ENCODE data around the gene CNPY4.

Gene CNPY4, protein sequence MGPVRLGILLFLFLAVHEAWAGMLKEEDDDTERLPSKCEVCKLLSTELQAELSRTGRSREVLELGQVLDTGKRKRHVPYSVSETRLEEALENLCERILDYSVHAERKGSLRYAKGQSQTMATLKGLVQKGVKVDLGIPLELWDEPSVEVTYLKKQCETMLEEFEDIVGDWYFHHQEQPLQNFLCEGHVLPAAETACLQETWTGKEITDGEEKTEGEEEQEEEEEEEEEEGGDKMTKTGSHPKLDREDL

DNA sequence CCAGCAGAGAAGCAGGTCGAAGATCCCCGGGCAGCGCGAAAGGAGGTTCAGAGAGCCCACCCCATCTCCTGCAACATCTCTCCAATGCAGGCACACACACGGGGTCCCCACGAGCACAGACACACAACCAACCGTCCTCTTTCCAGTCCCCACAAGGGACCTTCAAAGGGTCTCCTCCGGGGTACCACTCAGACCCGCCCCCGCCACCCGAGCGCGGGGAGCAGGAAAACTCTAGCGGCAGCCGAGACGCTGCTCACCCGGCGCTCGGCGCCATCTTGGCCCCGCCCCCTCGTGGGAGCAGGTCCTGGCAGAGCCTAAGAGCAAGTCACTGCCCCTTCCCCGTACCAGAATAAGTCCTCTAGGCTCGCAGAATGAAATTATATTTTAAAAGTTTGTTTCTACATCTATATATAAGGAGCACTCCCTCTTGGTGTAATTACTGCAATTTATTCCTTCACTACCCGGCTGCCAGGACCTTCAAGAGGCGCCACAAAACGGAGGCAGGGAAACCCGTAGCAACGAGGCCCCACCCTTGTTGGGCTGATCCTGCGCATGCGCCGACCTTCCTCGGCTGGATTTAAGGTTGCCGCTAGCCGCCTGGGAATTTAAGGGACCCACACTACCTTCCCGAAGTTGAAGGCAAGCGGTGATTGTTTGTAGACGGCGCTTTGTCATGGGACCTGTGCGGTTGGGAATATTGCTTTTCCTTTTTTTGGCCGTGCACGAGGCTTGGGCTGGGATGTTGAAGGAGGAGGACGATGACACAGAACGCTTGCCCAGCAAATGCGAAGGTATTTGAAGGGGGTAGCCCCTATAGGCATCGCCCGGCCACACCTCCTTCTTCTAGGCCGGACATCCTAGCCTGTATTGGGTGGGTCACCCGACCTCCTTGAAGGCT is at the start of gene CNPY4, which contains the start of gene TAF6:
TSS of gene CNPY4 (plus strand) at position 563 of the 898 bp plus-strand sequence. CDS start at position 674, 111 bp downstream.
TSS of gene TAF6 (minus strand) at position 287 of the 898 bp plus-strand sequence. CDS start 5,149 bp downstream, outside the sequence.
- FAIRE-seq: no peak

DNA sequence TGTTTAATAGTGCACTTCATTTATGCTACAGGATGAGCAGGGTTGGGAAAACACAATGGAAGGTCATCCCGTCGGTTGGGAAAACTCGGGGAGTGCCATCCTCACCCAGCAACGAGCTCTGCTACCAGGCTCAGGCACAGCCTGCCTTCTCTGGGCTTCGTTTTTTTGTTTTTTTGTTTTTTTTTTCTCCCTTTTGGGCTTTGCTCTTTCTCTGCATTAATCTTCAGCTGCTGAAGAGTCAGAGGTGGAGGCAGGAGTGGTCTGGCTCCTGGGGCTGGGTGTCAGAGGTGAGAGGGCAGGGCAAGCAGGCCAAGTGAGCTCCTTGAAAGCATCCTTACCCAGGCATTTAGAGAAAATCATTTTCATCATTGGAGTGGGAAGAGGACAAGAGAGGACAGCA is 49.4 kb upstream of the CNPY4 start:
- FAIRE-seq: no peak

DNA sequence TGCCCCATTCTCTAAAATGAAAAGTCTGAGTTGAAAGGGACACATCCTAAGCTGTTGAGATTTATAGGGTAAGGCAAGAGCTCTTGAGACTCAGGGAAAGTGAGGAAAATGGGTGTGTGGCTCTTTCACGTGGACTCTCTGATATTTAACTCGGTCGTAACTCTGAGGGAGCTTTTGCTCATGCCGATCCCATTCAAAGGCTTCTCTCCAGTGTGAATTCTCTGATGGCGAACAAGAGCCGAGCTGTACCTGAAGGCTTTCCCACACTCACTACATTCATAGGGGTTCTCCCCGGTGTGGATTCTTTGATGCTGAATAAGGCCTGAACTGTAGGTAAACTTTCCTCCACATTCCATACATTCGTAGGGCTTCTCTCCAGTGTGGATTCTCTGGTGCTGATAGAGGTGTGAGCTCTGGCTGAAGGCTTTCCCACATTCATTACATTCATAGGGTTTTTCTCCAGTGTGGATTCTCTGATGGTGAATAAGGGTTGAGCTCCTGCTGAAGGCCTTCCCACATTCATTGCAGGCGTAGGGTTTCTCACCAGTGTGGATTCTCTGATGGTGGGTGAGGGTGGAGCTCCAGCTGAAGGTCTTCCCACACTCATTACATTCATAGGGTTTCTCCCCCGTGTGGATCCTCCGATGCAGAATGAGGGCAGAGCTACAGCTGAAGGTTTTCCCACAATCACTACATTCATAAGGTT is 48.3 kb upstream of the CNPY4 start:
- FAIRE-seq: no peak

DNA sequence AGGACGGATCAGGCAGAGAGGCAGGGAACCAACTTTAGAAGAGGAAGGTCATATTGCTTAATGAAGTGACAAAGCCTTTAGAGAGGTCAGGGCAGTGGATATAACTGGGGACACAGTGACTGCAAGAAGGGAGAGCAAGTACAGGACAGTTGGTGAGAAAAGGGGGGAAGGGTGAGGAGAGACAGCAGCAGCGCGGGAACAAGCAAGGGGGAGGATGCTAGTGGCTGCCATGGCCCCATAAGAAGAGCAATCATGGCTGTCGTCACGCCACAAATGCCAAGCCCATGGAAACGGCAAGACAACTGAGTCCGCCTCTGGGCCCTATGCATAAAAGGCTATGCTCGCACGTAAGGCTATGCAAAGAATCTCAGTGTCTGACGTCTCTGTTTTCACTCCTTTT is 47.0 kb upstream of the CNPY4 start:
- FAIRE-seq: no peak

DNA sequence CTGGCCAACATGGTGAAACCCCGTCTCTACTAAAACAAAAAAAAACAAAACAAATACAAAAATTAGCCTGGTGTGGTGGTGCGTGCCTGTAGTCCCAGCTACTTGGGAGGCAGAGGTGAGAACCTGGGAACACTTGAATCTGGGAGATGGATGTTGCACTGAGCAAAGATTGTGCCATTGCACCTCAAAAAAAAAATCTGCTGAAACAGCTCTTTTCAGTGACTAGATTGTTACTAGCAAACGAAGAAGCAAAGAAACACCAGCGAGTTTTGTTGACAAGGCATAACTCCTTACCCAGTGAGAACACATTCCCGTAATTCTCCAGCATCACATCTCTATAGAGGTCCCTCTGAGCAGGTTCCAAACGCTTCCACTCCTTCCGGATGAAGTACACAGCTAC is 44.6 kb upstream of the CNPY4 start:
- FAIRE-seq: no peak

DNA sequence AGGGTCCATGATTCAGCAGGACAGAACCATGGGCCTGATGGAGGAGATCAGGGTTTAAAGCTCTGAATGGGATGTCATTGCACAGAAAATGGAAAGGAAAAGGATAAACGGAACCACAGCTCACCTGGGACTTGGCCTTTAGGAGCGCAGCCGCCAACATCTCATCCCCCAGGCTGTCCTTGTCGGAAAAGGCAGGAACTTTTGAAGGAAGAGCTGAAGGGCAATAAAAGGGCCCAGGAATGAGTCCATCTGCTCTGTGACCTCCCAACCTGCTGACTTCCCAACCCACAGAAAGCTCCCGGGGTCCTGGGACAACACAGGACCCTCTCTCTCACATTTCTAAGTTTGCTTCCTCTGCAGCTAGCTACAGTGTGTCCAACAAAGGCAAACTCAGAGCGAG is 44.0 kb upstream of the CNPY4 start:
- no peak for FAIRE-seq

DNA sequence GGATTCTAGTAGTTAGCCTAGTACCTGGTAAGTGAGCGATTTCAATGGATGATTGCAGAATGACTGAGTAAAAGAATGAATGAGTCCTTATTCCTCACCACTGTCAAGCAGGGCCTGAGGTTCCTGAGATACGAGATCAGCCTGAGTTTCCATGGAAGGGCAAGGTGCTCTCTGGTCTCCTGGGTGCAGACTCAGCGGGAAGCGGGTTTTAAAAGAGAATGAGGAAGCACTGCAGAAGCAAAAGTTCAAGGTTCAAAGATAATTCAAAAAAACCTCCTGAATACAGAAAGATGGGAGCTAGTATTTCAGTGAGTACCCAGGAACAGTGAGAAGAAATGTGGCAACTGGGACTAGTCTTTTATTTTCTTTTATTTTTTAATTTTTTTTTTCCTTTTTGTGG is 42.2 kb upstream of the CNPY4 start:
- FAIRE-seq: no peak

DNA sequence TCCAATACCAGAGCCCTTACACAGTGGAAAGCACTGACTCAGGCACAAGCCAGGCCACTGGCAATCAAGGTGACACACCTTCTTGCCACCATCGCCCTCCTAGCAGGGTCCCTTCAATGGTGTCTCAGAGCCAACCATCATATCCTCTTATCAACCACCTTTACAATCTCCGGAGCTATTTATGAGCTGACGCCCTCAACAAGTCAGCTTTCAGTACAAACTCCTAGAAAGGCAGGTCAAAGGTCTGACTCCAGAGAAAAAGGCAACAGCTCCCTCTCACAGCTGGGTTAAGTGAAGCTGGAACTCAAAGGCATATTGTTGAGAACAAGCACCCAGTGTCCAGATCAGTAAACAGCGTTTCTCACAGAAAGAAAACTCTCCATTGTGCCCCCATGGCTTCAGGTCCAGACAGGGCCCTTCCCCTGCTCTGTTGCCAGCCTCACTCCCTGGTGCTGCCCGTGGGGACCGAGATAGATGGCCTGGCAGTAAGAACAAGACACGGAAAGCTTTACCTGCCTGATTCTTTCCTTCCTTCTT is 40.3 kb upstream of the CNPY4 start:
- FAIRE-seq: no peak

DNA sequence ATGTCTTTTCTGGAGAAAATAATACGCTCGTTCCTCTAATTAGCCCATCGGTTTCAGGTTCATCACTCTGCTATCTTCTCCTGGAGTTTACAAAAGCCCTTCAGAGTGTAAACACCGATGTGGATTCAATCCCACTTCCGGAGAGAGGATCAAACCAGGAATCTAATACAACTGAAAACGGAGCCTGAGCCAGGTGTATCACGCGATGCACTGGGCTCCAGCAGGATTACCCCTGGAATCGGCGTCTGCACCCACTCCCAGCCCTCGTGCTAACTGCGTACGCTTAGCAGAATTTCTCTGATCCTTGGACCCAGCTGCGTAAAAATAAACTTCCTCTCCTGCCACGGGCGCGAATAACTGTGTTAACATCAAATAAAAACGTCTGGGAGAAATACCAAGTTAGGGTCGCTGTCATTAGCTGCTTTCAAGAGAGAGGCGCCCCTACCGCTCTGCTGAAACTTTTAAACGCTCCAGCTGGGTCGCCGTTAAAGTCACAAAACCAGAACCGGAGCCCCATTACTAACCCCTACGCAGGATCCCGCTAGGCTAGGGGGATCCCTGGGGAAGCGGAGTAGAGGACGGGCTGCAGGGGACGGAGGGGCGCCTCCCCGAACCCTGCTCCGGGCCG is 38.4 kb upstream of the CNPY4 start:
- FAIRE-seq: no peak

DNA sequence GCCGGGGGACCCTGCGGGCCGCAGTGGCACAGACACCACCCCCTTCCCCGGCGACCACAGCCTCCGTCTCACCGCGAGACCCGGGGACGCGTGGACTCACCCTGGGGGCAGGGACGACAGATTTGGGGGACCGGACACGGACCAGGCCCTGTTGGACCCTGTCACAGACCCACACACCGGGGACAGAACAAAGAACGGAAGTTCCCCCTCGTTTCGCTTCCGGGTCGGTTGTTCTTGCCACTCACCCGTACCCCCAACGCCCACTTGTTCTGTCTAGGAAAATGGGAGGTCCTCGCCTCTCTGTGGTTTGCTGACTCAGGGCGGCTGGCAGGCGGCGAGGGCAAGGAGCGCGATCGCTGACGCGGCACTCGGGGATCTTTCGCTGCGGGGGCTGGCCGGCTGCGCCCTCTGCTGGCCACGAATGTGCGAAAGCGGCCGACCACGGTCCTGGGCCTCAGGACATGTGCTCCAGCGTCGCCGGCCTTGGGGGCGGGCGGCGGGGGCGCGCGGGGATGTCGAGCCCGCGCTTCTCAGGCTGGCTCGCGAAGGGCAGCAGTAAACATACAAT is 37.8 kb upstream of the CNPY4 start, which contains the start of gene ZNF3:
TSS of gene ZNF3 (minus strand) at position 189 of the 568 bp plus-strand sequence. CDS start 4,366 bp downstream, outside the sequence.
- FAIRE-seq: peak; percentile 84

DNA sequence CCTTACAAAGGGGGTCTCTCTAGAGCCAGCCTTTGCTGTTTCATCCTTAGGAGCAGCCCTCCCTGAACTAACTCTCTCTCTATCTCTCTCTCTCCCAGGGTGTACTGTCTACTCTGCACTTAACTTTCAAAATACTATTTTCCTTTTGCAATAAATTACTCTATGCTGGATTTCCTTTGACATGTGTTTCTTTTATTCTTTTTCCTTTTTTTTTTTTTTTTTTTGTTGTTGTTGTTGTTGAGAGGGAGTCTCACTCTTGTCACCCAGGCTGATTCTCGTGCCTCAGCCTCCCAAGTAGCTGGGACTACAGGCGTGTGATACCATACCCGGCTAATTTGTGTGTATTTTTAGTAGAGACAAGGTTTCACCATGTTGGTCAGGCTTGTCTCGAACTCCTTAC is 36.5 kb upstream of the CNPY4 start:
- no peak for FAIRE-seq

DNA sequence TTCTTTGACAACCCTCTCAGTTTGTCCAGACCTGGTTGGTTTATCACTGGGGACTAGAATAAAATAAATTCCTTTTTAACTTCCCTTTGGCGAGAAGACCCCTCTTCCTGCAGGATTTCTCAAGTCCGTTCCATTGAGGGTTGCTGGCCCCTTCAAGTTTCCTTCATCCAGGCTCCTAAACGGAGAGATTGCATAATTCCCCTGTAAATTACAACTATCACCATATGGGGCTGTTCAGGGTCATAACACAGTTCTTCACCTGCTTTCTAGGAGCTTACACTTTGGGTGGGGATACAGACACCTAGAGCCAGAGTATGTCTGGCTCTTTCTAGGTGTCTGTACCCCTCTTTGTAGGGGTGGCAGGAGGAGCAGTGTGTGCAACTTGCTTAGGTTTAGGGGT is 33.9 kb upstream of the CNPY4 start:
- FAIRE-seq: no peak

DNA sequence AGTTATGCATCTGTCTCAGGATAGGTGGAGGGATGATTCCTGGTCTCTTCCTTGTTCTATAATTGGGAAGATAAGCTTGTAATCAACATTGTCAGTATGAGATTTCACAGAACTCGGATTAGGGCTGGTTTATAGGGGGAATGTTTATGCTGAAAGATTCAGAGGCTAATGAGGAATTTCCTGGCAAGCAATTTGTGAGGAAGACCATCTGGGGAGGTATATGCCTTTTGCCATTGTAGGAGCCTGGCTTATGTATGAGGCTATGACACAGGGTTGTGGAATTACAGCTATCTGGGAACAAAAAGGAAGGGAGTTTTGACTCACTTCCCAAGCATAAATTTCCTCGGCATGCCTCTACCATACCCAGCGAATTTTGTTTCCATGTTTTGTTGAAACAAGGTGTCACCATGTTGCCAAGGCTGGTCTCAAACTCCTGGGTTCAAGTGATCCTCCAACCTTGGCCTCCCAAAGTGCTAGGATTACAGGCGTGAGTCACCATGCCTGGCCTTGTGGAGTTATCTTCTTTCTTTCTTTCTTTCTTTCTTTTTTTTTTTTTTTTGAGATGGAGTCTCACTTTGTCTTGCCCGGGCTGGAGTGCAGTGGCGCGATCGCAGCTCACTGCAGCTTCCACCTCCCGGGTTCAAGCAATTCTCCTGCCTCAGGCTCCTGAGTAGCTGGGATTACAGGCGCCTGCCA is 32.2 kb upstream of the CNPY4 start:
- FAIRE-seq: peak; percentile 41

DNA sequence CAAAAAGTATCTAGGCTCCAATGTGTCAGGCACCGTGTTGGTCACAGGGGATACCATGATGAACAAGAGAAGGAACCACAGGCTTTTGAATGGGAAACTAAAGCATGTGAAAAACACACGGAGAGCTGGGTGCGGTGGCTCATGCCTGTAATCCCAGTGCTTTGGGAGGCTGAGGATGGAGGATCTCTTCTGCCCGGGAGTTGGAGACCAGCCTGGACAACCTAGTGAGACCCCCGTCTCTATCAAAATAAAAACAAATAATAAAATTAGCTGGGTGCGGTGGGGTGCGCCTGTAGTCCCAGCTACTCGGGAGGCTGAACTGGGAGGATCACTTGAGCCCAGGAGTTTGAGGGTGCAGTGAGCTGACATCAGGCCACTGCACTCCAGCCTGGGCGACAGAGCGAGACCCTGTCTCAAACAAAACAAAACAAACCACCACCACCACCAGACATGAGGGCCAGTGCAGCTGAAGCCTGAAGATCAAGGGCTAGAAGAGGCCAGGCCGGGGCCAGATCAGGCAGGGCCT is 31.3 kb upstream of the CNPY4 start:
- no peak for FAIRE-seq

DNA sequence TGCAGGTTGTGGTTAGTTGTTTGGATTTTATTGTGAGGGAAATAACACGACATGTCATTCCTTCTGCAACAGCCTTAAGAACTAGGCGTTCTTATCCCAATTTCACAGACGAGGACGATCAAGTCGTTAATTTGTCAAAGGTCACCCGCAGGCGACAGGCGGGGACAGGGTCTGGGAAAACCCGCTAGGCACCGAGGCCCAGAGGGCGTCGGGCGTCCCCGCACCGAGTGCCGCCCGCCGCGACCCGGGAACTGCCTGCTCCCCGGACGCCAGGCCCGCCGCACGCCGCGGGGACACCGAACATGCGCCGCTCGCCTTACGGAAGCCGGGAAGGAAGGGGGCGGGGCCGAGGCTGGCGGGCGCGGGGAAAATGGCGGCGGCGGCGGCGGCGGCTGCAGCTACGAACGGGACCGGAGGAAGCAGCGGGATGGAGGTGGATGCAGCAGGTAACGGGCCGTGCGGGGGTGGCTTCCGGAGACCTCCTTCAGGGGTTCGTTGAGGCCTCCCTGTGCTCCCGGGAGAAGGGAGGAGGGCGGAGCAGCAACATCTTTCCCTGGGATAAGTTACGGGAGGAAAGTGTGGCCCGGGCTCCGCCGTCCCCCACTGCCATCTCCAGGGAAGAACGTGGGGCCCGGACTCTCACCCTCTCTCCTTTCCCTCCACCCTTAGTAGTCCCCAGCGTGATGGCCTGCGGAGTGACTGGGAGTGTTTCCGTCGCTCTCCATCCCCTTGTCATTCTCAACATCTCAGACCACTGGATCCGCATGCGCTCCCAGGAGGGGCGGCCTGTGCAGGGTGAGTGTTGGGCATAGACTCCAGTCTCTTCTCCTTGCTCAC is 30.6 kb upstream of the CNPY4 start, which contains the start of gene COPS6:
TSS of gene COPS6 (plus strand) at position 349 of the 837 bp plus-strand sequence. CDS start at position 371, 22 bp downstream.
- FAIRE-seq: no peak

DNA sequence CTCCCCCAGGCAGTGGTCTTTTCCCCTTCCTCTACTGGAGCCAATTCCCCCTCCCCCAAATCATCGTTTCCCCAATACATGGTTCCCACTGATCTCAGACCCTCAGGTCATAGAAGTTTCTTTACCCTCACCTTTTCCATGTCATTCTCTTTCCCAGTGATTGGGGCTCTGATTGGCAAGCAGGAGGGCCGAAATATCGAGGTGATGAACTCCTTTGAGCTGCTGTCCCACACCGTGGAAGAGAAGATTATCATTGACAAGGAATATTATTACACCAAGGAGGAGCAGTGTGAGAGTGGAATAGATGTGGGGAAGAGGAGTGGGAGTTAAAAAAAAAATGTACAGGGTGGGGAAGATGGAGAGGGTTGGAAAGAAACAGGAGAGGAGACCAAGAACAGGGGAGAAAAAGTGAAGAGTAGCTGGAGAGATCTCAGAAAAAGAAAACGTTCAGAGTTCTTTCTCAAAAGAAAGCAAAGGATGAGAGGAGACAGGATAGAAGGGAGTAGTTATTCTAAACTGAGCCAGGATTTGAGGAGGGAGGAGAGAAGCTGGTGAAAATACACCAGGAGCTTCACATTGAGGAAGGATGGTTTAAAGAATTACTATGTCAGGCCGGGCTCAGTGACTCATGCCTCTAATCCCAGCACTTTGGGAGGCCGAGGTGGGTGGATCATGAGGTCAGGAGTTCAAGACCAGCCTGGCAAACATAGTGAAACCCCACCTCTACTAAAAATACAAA is 29.8 kb upstream of the CNPY4 start:
- FAIRE-seq: no peak

DNA sequence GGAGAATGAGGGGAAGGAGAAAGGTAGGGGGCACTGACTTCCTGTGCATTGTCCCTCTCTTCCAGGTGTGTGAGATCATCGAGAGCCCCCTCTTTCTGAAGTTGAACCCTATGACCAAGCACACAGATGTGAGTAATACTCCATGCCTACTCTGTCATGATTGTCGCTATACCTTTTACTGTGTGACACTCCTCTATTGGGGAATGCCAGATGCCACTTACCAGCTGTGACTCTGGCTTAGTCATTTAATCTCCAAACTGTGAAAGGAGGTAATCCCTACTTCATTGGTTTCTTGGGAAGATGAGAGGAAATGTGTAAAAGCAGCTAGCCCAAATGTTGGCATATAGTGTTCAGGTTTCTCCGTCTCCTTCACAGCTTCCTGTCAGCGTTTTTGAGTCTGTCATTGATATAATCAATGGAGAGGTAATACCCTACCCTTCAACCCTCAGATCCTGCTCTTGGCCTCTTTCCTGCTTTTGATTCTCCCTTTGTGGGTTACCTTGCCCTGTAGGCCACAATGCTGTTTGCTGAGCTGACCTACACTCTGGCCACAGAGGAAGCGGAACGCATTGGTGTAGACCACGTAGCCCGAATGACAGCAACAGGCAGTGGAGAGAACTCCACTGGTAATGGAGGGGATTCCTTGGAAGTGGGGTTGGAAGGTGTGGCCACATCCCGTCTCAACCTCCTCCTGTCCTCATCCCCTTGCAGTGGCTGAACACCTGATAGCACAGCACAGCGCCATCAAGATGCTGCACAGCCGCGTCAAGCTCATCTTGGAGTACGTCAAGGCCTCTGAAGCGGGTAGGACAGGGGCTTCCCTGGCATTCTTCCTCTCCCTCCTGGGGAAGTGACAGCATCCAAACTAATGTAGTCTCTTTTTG is 28.7 kb upstream of the CNPY4 start:
- FAIRE-seq: no peak
